GM18520 (cell line): Measurements from ENCODE around the gene FAM163A.
"Not testable (repeated sequence)": the region's sequence is repeated elsewhere in the genome, so short reads cannot be mapped to it uniquely, and the experiment has no call there.

Experiments
- ATAC-seq: cut with Tn5 transposase; IDR thresholded peaks from one replicate; pipeline ENCODE4 v1.9.1; 2021; ENCODE audit not compliant: unreplicated experiment

The FAM163A gene

DNA sequence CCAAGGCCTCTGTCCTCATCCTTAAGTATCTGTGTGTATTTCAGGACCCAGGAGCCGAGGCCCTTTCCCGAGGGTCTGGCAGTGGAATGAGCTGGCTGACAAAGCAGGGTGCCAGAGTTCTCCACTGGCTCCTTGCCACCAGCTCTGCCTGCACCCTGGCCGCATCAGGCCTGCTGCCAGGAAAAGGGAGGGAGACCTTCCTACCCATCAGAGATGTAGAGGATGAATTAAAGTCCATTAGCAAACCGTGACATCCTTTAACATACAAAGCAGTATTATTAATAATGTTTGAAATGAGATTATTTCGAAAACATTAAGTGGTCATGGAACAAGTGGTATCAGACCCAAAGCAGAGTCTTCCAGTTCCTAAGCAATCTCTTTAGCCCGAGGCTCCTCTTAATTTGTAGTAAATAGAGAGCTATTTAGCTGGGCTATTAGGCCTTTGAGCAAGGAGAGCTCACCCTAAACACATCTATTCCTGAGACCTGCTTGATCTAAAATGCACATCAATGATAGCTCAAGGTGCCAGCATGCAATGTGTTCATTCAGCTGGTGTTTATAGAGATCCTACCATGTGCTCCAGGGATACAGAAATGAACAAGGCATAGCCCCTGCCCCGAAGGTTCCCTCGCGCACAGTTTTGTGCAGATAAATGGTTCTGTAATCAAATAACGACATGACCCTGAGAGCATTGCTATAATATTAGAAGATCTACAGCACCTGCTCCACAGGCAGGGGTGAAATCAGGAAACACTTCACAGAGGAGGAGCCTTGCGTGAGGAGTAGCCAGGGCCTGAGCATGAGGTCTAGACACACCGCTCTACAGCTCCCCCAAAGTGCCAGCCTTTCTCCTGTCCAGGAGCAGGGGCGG, 44.0 kb downstream of the FAM163A start:
- ATAC-seq, result no peak

DNA sequence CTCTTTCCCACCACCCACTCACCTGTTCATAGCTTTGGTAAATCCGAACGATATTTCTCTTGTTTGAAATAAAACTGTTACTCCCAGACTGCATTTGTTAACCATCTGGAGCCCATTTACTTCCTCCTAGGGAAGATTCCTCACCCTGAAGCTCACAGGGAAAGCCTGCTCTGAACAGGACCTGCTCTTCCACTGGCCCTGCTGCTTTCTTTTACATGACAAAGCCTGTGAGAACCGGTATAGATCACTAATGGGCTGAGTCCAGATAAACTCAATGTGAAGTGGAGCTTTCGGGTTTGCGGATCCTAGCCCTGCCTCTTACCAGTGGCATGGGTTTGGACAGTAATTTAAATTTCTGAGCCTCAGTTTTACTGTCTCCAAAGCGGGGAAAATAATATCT, 45.2 kb downstream of the FAM163A start:
- no peak for ATAC-seq

DNA sequence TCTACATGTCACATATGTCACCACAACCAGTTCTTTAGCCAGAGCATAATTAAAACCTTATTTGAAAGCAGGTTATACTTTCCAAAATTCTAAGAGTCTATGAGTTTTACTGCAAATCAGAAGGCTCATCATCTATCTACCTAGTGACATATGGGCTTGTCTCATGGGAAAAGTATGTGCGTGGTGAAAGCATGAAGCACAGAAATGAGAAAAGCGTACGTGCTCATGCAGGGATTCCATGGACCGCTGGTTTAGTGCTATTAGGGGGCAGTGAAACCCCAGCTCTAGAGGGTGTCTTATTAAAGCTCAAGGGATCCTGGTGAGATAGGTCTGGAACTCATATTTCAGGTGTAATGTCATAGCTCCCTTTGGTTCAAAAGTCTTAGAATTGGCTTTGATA, 50.2 kb downstream of the FAM163A start:
- ATAC-seq, result no peak

DNA sequence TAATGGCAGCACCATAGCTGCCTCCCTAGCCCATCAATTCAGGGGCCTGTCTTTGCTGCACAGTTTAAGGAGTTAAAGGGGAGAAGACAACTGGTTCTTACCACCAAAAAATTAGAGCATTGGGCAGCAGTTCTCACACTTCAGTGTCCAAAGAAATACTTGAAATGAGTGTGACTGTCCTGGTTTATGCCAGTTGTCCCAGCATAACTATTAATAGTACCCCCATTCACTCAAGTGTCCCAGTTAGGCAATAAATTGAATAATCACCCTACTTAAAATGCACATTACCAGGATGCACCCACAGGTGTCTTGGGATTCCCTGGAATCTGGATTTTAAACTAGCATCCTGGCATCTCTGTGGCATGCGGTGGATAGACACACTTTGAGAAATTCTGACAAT, 51.1 kb downstream of the FAM163A start:
- ATAC-seq, result no peak

DNA sequence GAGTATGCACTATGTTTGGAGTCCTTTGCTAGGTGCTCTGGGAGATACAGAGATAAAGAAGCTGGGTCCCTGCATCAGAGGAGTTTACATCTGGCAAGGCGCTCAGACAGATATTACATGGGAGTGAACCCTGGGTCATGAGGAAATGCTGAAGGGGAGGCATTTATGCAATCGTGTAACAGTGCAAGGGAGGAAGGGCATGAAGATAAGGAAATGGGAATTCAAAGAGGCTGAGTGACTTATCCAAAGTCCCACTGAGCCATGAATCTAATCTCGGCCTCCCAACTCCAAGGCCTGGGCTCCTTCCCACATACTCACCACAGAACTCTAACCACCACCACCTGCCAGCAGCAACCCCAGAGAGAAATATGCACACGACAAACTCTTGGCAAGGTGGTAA, 51.6 kb downstream of the FAM163A start:
- ATAC-seq, result no peak

DNA sequence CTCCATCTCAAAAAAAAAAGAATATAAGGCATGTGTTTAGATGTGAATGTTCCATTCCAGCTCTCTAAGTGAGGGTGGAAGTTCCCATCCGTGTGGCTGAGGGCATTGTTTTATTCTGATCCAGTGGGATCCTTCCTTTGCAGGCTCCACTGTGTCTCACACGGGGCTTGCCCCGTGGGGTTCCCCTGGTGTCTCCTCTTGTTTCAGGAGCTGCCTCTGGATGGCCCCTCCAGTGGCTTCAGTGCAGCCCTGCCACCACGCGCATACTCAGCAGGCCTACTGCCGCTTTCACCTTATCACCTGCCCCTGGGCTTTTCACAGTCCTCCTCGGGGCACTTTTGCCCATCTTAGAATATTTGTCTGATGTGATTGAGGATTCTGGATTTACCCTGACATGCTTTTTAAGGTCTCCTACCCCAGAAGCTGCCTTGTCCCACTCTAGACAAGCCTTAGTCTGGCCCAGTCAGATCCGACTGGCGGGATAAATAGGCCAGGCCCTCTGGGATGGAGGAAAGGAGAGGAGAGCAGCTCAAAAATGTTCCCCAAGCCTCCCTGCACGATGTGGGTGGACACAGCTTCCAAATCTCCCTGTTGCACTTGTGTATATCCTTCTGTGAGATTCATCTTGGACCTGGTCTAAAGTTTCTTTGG, 55.2 kb downstream of the FAM163A start:
- ATAC-seq, result no peak

DNA sequence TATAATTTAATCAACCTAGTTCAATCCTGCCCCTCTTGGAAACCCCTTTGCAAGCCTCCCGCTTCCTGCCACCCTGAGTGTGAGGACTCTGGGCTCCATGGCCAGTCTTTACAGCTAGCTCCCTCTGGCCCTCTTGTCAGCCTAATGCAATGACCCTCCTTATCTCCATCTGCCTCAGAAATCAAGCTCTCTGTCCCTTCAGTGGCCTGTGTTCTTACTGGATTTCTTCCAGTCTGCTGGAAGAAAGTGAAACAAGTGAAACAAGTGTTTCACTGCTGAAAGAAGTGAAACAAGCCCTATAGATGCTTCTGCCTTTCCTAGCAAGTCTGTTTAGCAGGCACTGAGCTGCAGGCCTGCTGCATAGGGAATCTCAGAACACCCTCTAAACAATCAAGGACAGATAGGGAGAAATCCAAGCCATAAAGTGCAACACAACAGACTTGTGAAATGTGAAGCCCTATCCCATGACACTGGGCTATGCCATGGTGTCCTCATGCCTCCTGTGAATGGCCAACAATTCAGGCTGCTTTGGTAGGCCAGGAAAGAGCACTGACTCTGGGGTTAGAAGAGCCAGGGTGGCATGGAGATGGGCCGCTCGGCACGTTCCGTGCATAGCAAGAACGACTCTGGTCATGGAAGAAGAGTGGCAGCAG, 55.9 kb downstream of the FAM163A start:
- ATAC-seq, result no peak

DNA sequence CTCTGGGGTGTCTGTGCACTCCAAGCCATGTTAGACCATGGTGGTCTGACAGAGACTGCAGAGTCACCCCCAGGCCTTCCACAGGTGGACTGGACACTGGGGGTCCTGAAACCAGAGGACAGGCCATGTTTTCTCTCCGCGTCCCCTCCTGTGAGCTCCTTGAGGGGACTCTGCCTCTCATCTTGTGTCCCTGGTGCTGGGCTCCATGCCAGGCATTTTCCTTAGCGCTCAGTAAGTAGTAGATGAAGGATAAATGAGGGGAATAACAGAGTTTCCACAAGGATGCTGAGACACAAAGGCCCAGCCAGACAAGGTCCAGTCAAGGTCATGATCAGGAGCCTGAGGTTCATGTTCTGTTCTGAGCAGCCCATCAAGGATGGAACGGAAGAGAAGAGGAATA, 57.4 kb downstream of the FAM163A start:
- no peak for ATAC-seq

DNA sequence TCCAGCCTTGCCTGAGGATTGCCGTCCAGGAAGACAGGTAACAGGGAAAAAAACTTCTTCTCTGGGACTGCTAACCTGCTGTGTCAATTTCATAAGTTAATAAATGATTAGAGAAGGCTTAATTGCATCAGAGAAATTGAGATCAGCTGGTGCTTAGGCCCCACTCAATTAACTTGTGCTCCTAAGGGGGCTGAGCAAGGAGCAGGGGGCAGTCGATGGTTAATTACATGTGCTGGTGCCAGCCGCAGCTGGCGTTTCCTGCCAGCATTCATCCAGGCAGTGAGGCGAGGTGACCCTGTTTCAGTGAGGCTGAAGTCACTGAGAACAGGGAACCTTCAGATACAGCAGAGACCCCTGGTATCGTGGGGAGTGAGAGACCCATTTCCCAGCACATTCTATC, 60.0 kb downstream of the FAM163A start:
- no peak for ATAC-seq

DNA sequence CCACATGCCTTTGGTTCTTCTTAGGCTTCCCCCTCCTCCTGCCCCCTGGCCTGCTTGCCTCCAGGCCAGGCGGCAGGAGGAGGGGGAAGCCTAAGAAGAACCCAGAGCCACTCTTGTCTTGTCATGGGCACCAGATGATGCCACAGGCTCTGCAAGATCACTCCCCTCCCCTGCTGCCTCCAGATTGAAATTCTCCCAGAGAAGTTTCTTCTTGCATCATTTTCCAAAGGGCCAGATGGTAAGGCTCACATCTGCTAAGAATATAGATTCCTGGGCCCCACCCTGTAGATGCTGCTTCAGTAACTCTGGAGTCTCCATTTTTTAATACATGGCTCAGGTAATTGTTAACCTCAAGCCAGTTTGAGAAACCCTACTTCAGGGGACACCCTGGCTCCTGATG, 60.8 kb downstream of the FAM163A start:
- no peak for ATAC-seq

DNA sequence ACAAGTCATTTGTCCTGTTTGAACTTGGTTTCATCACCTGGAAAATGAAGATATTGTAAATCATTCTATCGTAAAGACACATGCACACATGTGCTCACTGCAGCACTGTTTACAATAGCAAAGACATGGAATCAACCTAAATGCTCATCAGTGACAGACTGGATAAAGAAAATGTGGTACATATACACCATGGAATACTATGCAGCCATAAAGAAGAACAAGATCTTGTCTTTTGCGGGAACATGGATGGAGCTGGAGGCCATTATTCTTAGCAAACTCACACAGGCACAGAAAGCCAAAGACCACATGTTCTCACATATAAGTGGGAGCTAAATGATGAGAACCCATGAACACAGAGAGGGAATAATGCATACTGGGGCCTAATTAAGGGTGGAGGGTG, 61.3 kb downstream of the FAM163A start:
- ATAC-seq, result not testable (repeated sequence)

DNA sequence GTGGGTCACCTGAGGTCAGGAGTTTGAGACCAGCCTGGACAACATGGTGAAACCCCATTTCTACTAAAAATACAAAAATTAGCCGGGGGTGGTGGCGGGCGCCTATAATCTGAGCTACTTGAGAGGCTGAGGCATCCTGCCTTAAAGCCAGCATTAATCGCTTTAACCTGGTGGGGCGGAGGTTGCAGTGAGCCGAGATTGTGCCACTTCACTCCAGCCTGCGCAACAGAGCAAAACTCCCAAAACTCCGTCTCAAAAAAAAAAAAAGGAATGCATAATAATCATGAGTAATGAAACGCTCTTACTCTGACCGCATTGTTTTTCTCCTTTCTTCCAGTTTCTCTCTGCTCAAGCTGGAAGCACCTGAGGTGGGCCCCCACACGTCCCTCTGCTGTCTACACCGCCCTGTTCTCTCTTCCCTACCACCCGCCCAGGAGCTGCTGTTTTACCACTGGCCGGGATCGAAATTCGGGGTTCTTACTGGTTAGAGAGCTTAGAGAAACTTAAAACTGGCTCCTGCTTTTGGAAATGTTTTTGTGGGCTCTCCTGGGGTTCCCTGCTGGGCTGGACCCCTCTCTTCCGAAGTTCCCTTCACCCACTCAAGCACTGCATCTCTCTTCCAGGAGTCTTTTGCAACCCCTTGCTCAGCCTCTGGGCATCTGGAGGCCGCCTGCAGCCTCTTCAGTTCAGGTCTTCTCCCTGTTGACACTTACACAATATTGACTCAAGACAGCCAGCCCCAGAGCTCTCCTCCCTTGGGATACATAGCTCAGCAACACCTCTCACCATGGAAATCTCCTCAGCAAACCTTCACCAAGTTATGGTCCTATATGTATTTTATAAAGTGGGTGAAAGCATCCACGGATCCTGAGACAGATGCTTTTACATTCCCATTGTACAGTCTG, 62.5 kb downstream of the FAM163A start:
- ATAC-seq, result no peak

DNA sequence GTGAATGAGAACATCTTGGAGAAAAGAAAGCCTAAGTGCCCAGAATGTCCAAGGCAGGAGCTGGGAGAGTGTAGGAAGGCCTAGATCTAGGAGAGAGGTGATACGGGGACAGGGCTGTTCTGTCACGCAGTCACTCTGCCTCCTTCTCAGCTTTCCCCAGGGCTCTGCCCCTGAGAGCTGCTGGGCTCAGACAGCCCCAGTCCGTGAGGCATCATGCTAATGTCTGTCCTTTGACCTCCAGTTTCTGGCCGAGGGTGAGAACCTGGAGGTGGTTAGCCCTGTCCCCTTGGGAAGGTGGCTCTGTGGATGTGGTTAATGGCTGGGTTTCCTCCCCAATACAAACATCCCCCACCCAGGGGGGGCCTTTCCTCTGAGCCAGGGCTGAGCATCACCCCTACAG, 63.2 kb downstream of the FAM163A start:
- ATAC-seq, result no peak

DNA sequence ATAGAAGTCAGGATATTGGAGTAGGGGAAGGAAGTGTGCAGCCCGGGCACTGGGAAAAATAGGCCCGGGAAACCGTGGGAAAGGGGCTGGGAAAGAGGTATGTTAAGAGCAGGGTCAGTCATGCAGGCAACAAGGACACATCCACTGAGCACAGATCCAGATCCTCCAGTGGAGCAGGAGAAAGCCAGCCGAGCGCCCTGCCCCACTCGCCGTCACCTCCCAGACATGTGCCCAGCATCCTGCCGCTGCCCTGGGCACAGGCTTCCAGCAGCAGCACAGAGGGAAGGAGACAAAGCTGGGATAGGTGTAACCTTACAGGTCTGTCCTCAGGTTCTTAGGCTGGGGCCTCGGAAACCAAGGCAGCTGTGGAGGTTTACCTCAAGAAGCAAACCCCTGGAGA, 64.2 kb downstream of the FAM163A start:
- no peak for ATAC-seq

DNA sequence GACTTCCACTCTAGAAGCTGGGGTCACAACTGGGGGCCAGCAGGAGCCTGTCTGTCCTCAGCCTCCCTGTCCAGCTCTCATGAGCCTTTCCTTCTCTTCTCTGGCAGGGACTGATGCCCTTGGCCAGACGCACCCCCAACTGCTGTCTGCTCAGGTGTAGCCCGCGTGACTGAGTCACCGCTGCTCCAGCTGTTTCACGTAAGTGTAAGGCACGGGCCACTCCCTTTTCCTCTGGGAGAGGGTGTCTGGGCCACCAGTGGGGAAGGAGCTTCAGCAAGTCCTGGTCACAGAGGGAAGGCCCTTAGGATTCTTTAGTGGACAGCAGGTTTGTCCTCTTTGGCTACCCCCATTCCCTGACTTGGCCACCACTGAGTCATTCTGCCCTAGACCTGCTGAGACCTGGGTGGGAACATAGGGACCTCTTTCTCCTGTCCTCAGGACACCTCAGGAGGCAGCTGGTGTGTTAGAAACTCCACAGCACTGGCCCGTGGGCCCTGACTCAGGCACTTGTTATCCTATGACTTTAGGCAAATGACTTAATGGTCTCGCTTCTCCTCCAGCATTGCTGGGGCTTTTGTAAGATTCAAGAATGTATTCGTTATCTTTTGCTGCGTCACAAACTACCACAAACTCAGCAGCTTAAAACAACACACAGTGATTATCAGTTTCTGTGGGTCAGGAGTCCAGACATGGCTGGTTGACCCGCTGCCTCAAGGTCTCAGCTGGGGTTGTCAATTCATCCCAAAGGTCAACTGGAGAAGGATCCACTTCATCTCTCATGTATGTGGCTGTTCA, 64.8 kb downstream of the FAM163A start:
- ATAC-seq, result no peak

DNA sequence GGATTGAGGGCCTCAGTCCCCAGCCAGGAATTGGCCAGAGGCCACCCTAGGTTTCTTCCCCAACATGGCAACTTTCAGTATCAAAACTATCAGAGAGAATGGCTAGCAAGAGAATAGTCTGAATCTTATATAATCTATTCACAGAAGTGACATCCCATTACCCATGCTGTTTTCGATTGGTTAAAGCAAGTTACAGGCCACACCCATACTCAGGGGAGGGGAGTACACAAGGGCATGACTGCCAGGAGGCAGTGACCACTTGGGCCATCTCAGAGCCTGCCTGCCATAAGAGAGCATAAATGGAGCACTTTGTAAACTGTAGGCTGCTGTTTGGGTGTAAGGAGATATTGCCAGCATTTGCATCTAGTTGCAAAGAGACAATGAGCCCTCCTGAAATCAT, 65.4 kb downstream of the FAM163A start:
- ATAC-seq, result no peak

DNA sequence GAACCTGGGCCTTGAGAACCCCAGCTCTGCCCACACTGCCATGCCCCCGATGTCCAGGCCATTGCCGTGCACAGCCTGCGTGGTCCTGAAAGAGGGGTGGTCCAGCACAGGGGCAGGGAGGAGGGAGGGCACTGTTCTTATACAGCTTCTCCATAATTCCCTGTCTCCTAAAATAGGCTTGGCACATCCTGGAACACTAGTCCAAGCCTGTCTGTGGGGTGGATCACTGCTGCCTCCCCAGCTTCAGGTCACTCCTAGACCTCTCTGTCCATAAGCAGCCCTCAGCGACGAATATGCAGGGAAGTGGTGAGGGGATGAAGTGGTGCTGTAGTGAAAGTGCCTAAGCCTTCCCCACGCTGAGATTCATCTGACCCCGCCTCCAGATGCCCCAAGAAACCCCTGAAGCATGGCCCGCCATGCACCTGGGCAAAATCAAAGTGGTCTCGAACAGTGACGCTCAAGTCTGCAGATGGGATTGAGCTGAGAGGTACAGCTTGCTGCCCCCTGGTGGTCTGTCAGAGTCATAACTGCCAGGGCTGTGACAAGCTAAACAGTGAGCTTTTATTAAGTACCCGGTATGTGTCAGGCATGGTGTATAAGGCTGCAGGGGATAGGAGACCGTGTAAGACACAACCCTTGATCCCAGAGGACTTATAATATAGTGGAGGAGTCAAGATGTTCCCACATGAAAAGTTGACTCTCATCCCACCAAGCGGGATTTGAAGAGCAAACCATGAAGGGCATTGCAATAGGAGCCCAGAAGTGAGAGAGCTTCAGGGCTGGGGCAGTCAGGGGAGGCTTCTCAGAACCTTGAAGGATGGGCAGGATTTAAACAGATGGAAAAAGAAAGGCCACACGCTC, 66.6 kb downstream of the FAM163A start:
- no peak for ATAC-seq

DNA sequence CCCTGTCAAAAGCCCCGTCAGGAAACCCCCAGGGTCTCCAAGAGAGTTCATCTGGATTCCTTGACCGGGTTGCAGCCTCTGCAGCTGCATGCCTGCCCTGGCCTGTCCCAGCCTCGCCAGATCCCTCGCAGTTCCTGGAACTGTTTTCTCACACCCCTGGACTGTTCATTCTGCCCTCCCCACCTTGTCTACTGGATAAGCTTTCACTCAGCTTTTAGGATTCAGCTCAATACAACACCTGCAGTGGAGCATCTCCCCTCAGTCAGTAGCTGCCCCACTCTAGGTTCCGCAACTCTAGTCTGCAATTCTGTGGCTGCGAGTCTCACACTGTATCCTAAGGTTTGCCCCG, 67.2 kb downstream of the FAM163A start:
- ATAC-seq, result no peak

DNA sequence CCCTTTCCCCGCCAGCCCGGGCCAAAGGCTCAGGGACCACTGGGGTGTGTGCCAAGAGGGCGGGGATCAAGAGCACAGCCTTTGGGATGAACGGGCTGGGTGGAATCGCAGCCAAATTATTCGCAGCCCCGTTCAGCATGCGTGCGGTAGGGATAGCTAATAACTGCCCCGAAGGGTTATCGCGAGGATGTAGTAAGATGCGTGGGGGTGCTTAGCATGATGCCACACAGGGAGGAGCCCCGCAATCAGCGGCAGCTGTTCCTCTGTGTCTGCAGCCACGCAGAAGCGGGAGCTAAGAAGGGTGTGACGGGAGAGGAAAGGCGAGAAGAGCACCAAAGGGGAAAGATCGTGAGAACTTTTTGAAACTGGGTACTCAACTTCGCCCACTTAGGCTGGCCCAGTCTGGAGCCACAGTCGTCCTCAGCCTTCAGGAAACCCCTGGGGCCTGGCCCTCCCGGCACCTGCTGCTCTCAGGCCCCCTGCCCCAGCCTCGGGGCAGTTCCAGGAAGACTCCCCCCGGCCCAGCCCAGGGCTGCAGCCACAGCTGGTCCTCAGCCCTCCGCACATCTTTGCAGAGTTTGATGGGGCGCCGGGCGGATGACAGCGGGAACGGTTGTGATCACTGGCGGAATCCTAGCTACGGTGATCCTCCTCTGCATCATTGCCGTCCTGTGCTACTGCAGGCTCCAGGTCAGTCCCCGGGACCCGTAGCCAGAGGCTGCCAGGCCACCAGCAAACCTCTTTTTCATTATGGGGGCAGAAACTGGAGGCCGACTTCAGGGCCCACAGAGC, 69.6 kb downstream of the FAM163A start:
- ATAC-seq, result no peak
